Spleen (tissue), 11 donors: ENCODE results near the gene TWIST2. TPM values are rescaled to one million over a fixed set of nuclear protein-coding genes. Genes with fewer than 3 reads are reported as not detected.

Source experiments
- DNase-seq: peaks from one replicate; pipeline ENCODE4 v3.0.0-alpha.2; 2020
- H3K27ac ChIP-seq, 8 donors: fragments of 200-600 bp; sonication (generic) in 7 of 8; 1 replicate in 4 of 8; 2 replicates in 4 of 8; pipeline versions ENCODE4 v1.5.0 to v1.8.0; 2016 to 2021; ENCODE audit warnings: inconsistent platforms in 4 of 8, mild to moderate bottlenecking in 4 of 8, moderate library complexity in 1 of 8
- H3K27me3 ChIP-seq, 7 donors: fragments of 200-600 bp; sonication (generic) in 6 of 7; replicated peaks in 1 of 7; 1 replicate in 4 of 7; 2 replicates in 3 of 7; pipeline versions ENCODE4 v1.5.0 to v1.8.0; 2016 to 2021; ENCODE audit warnings: inconsistent platforms in 3 of 7, mild to moderate bottlenecking in 1 of 7
- H3K36me3 ChIP-seq, 6 donors: fragments of 200-600 bp; sonication (generic) in 5 of 6; 1 replicate in 4 of 6; 2 replicates in 2 of 6; pipeline versions ENCODE4 v1.5.0 to v1.8.0; 2016 to 2021; ENCODE audit warnings: inconsistent platforms in 2 of 6
- H3K4me1 ChIP-seq, 6 donors: fragments of 200-600 bp; sonication (generic) in 5 of 6; 1 replicate in 3 of 6; 2 replicates in 3 of 6; pipeline versions ENCODE4 v1.5.0 to v1.8.0; 2016 to 2021; ENCODE audit warnings: inconsistent platforms in 3 of 6
- H3K4me3 ChIP-seq, 8 donors: fragments of 200-600 bp; sonication (generic) in 7 of 8; 1 replicate in 4 of 8; 2 replicates in 4 of 8; pipeline versions ENCODE4 v1.5.0 to v1.8.0; 2016 to 2021; ENCODE audit warnings: inconsistent platforms in 4 of 8, mild to moderate bottlenecking in 4 of 8, moderate library complexity in 2 of 8
- H3K9me3 ChIP-seq, 8 donors: fragments of 200-600 bp; sonication (generic) in 7 of 8; 1 replicate in 4 of 8; 2 replicates in 4 of 8; pipeline versions ENCODE4 v1.5.0 to v1.8.0; 2016 to 2021; ENCODE audit warnings: inconsistent platforms in 4 of 8
- POLR2A ChIP-seq, 3 donors: fragments of 450-650 bp; IDR thresholded peaks; one replicate each; pipeline ENCODE4 v1.5.1; 2017; ENCODE audit warnings: antibody characterized with exemption in 3 of 3, mild to moderate bottlenecking in 1 of 3
- POLR2AphosphoS5 ChIP-seq, 3 donors: sonication (generic); formaldehyde crosslinking; IDR thresholded peaks; one replicate each; pipeline ENCODE4 v1.5.1; 2017; ENCODE audit warnings: antibody characterized with exemption in 3 of 3
- WGBS, 5 donors: extraction: QIAGEN DNeasy Blood & Tissue Kit in 3 of 5; methylation state at CpG; one replicate each; pipeline versions ENCODE4 v1.1.5 to v1.1.7; 2013 to 2018; 5-methylcytosine and 5-hydroxymethylcytosine counted together
- intact Hi-C: fragments of 100-400 bp; cut with DNase I; formaldehyde crosslinking; loops from one replicate; pipeline ENCODE4 v1.15.0; 2023; ENCODE audit warnings: low total_unique reads
- polyA plus RNA-seq, 3 donors: library from polyadenylated mRNA; stranded (reverse); fragments of 200-250 nt; gene quantifications; one replicate each; pipeline ENCODE4 v1.2.1, GENCODE V29; 2013
- total RNA-seq, 7 donors: library from RNA; depleted of rRNA in 3 of 7; stranded (reverse); fragments of >200 nt in 3 of 7; fragmentation: NEBNext Ultra II Directional in 4 of 7; extraction: Animal tissue kit (Norgen Biotek cat#: 25700) in 4 of 7; gene quantifications; one replicate each; pipeline versions ENCODE4 v1.1.0 to v1.2.1, GENCODE V29; 2016 to 2021
- TF ChIP-seq, protein P1 (sequence below), 11 experiments: fragments of 200-600 bp in 7 of 11; fragments of 450-650 bp in 4 of 11; sonication (generic) in 4 of 11; IDR thresholded peaks in 8 of 11; conservative IDR thresholded peaks in 3 of 11; 1 replicate in 7 of 11; 2 replicates in 4 of 11; pipeline versions ENCODE4 v1.4.0 to v1.8.0; 2016 to 2021; ENCODE audit warnings: antibody characterized with exemption in 11 of 11, inconsistent platforms in 4 of 11, mild to moderate bottlenecking in 1 of 11
- donor health status: healthy with polysubstance abuse.
- donor health status: DM: no; HTN: no; CAD: no; lungs with moderate emphysema.
- donor health status: DM: no; HTN: no; CAD: no.
- donor health status: Bipolar disorder and iron deficiency.
- donor health status: healthy.
- donor health status: DM: no; HTN: no; CAD: no.
- donor health status: DM: yes; HTN: yes; CAD: no.

TWIST2 gene
- total and polyA plus RNA-seq, 10 donors: 1.7 to 9.0 (median 2.4) TPM

DNA sequence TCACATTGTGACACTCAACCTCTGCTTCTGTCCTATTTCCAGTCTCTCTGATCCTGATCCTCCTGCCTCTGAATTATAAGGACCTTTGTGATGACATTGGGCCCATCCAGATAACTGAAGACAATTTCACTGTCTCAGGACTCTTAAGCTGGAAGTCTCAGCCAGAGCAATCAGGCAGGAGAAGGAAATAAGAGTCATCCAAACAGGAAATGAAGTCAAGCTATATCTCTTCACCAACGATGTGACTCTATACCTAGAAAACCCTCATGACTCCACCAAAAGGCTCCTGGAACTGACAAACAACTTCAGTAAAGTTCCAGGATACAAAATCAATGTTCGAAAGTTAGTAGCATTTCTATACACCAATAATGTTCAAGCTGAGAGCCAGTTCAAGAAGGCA is 29.3 kb upstream of the TWIST2 start:
- H3K9me3 ChIP-seq: peaks cover 0 to 6% (median under 1%) of the 10 kb centered on the region in 8 donors

GRCh38 chr2:238820197-238820596 is 27.7 kb upstream of the TWIST2 start:
- Histone ChIP-seq H3K36me3 (no peaks in the 10 kb centered on the region), H3K4me1 (no peaks in the 10 kb centered on the region), H3K9me3 (peaks cover 0 to 23% (median 16%) of the 10 kb centered on the region in 8 donors), H3K4me3 (no peak overlapping the region), H3K27me3 (peaks cover 0 to 74% (median 8%) of the 10 kb centered on the region in 7 donors), H3K27ac (no peak overlapping the region)
- no peak for TF ChIP-seq POLR2A (IDR thresholded peaks at IDR 0.05)
- TF ChIP-seq, protein P1, sequence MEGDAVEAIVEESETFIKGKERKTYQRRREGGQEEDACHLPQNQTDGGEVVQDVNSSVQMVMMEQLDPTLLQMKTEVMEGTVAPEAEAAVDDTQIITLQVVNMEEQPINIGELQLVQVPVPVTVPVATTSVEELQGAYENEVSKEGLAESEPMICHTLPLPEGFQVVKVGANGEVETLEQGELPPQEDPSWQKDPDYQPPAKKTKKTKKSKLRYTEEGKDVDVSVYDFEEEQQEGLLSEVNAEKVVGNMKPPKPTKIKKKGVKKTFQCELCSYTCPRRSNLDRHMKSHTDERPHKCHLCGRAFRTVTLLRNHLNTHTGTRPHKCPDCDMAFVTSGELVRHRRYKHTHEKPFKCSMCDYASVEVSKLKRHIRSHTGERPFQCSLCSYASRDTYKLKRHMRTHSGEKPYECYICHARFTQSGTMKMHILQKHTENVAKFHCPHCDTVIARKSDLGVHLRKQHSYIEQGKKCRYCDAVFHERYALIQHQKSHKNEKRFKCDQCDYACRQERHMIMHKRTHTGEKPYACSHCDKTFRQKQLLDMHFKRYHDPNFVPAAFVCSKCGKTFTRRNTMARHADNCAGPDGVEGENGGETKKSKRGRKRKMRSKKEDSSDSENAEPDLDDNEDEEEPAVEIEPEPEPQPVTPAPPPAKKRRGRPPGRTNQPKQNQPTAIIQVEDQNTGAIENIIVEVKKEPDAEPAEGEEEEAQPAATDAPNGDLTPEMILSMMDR (IDR thresholded peaks at IDR 0.05 in 8 of 11, conservative IDR thresholded peaks at IDR 0.05 in 3 of 11): no peak
- no peak for TF ChIP-seq POLR2AphosphoS5 (IDR thresholded peaks at IDR 0.05)
- DNase-seq: no peak
- 77 to 96% (median 83%) methylated on average over 1 of the region's 1 CpG for WGBS, 5 donors
- intact Hi-C loops: no loop called here

More for the DNA sequence above, 29.3 kb upstream of the TWIST2 start:
- Histone ChIP-seq H3K27me3 (peaks cover 0 to 82% (median 8%) of the 10 kb centered on the region in 7 donors), H3K27ac (no peak overlapping the region), H3K4me3 (no peak overlapping the region), H3K36me3 (no peaks in the 10 kb centered on the region), H3K4me1 (no peaks in the 10 kb centered on the region)
- WGBS, 5 donors: 43 to 53% (median 51%) methylated on average over 2 of the region's 2 CpGs
- TF ChIP-seq POLR2AphosphoS5 (IDR thresholded peaks at IDR 0.05) (no peak), POLR2A (IDR thresholded peaks at IDR 0.05) (no peak)
- TF ChIP-seq, protein P1 (IDR thresholded peaks at IDR 0.05 in 8 of 11, conservative IDR thresholded peaks at IDR 0.05 in 3 of 11): no peak
- DNase-seq: no peak
- intact Hi-C loops: no loop called here

GRCh38 chr2:238820916-238821315 is 27.0 kb upstream of the TWIST2 start:
- 62 to 77% (median 70%) methylated on average over 6 of the region's 6 CpGs for WGBS, 5 donors
- no peak overlapping the region for H3K27ac ChIP-seq
- H3K27me3 ChIP-seq: peaks cover 0 to 67% (median 8%) of the 10 kb centered on the region in 7 donors
- no peaks in the 10 kb centered on the region for H3K36me3 ChIP-seq
- H3K4me1 ChIP-seq: no peaks in the 10 kb centered on the region
- no peak for TF ChIP-seq POLR2A (IDR thresholded peaks at IDR 0.05)
- TF ChIP-seq POLR2AphosphoS5 (IDR thresholded peaks at IDR 0.05): no peak
- TF ChIP-seq, protein P1 (IDR thresholded peaks at IDR 0.05 in 8 of 11, conservative IDR thresholded peaks at IDR 0.05 in 3 of 11): no peak
- intact Hi-C loops: no loop called here
- no peak overlapping the region for H3K4me3 ChIP-seq
- no peak for DNase-seq
- H3K9me3 ChIP-seq: peaks cover 0 to 27% (median 17%) of the 10 kb centered on the region in 8 donors

GRCh38 chr2:238821391-238821790 is 26.5 kb upstream of the TWIST2 start:
- TF ChIP-seq POLR2A (IDR thresholded peaks at IDR 0.05) (no peak), POLR2AphosphoS5 (IDR thresholded peaks at IDR 0.05) (no peak)
- TF ChIP-seq, protein P1 (IDR thresholded peaks at IDR 0.05 in 8 of 11, conservative IDR thresholded peaks at IDR 0.05 in 3 of 11): no peak
- H3K27ac ChIP-seq: no peak overlapping the region
- H3K36me3 ChIP-seq: no peaks in the 10 kb centered on the region
- peaks cover 0 to 27% (median 17%) of the 10 kb centered on the region in 8 donors for H3K9me3 ChIP-seq
- intact Hi-C loops: no loop called here
- no peaks in the 10 kb centered on the region for H3K4me1 ChIP-seq
- no peak for DNase-seq
- 52 to 61% (median 56%) methylated on average over 9 of the region's 9 CpGs for WGBS, 5 donors
- H3K4me3 ChIP-seq: no peak overlapping the region
- peaks cover 0 to 62% (median 8%) of the 10 kb centered on the region in 7 donors for H3K27me3 ChIP-seq
